Fibroblast of peridontal ligament (primary cell): ENCODE measurements around the gene KIAA1328.

Source experiments
- DNase-seq: peaks from one replicate; pipeline ENCODE4 v3.0.0-alpha.2; 2010; ENCODE audit errors: extremely low read depth

The KIAA1328 gene

DNA sequence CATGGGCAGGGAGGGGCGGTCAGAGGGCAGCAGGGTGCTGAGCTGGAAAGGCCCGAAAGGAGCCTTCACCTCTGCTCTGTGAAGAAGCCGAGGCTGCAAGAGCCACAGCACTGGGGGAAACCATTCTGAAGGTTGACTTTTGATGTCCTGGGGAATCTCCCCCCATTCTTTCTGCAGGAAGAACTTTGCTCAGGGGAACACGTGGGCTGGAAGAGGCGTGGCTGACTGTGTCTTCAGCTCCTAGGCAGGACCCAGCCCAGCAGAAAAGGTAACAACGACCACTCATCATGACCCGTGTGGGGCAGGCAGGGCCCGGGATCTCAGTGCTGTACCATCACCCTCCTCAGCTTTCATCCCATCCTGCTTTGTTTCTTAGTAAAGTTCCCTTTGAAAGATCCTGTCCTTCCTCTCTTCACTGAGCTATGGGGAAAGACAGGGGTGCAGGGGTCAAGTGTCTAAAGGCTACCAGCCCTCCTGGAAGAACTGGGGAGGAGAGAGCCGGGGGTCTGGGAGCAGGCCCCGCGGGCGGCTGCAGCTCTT, 424.0 kb downstream of the KIAA1328 start:
- no peak for DNase-seq

DNA sequence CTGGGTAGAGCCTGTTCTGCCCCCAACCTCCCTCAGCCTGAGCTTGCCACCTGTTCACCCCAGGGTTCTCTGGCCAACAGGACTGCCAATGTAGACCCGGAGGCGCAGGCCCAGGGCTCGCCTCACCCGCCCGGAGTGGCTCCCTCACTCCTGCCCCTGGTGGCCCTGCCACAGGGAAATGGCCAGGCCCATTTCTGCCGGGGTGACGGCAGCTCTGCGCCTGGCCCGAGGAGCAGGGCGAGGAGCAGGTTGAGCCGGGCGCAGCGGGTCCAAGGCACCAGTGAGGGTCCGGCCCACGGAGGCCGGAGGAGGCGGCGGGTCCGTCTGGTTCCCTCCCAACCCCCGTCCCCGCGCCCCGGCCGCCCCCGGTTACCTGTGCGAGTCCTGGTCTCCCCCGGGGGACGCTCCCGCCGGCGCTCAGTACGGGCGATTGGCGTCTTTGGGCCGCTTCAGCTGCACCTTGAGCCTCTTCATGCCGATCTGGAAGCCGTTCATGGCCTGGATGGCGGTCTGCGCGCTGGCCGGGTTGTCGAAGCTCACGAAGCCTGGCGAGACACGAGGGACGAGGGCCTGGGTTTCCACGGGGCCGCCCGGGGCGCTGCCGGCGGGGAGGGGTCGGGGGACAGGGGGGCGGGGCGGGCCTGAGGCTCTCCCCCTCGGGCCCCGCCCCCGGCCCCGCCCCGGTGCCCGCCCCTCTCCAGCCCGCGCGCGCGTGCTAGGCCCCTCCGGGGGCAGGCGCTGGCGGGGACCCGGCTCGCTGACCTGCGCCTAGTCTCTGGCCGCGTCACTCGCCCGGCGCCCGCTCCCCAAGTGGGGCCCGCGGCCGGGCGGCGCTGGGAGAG, 424.7 kb downstream of the KIAA1328 start:
- DNase-seq: no peak

DNA sequence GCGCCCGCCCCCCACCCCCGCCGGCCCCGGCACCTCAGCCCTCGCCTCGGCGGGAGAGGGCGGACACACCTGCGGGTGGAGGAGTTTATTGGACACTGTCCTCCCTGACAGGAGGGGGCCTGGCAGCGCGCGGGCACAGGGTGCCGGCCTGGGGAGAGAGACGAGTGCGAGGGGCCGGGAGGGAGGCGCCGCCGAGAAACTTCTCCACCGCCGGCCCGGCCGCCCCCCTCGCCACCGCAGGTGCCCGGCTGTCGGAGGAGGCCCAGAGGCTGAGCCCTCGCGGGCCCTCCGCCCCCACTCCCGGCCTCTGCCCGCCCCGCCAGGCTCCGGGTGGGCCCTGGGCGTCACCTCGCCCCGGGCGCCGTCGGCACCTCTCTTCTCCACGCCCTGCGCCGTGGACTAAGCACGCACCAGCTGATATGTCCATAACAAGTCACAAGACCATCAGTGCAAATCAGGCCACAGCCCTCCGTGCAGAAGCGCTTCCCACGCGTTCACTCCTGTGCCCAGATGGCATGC, 425.4 kb downstream of the KIAA1328 start:
- DNase-seq: no peak

DNA sequence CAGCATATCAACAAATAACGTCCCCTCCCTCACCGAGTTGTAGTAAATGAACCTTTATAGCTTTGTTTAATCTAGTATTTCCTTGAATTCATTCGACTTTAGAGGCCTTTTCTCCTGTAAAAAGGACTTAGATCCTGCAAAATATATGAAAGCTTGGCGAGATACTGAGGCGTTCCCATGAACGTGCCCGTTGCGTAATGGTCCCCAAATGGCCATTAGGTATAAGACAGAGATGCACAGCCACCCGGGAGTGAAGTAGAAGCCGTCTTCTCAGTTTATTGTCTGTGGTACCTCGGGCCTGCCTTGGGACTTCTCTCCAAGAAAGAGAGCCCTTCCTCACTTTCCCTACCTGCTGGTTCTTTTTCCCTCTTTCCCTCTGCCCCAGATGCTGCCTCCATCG, 426.0 kb downstream of the KIAA1328 start:
- DNase-seq: no peak

DNA sequence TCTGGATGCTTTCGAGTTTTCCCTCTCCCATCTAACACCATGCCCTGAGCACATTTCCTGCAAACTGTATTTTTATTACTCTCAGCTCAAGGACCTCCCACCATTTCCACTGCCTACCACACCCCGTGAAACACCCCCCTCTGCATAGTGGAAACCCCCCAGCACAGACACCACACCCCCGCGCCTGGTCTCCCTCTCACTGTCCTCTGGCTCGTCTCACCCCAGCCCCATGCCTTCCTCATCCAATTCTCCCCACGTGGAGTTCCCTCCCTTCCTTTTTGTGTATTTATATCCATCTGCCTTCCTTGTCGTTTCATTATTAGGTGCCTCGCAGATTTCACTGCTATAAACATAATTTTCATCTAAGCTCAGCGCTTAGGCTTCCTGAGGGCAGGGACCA, 429.2 kb downstream of the KIAA1328 start:
- DNase-seq: no peak

DNA sequence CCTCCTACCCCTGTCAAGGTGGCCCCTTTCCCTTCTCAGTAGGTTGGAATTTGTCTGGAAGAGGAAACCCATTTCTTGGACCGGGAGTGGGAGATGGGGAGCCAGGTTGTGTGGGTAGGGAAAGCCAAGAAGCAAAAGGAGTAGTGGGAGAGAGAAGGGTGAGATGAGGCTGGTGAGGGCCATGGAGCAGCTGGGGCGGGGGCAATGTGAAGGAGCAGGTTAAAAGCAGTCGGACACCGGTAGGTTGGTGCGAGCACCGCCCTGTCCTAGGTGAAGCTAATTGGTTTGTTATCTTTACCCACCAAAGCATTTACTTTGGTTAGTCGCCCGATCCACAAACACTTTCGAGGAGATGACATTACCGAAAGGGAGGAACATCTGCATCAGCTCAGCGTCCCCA, 429.9 kb downstream of the KIAA1328 start:
- DNase-seq: no peak

DNA sequence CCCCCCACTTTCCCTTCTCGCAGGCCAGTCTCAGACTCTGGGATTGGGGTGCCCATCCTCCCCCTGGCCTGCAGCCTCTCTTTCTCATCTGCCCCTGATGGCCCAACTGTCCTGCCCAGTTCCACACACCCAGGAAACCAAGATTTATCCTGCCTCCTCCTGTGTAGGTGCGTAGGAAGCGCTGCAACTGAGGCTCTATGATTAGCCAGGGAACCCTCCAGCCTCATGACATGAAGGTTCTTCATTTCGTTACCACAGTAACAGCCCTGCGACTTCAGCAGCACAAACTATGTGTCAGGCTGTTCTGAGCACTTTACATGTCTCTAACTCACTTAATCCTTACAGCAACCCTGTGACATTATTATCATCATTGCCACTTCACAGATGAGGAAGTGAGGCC, 430.8 kb downstream of the KIAA1328 start:
- no peak for DNase-seq

DNA sequence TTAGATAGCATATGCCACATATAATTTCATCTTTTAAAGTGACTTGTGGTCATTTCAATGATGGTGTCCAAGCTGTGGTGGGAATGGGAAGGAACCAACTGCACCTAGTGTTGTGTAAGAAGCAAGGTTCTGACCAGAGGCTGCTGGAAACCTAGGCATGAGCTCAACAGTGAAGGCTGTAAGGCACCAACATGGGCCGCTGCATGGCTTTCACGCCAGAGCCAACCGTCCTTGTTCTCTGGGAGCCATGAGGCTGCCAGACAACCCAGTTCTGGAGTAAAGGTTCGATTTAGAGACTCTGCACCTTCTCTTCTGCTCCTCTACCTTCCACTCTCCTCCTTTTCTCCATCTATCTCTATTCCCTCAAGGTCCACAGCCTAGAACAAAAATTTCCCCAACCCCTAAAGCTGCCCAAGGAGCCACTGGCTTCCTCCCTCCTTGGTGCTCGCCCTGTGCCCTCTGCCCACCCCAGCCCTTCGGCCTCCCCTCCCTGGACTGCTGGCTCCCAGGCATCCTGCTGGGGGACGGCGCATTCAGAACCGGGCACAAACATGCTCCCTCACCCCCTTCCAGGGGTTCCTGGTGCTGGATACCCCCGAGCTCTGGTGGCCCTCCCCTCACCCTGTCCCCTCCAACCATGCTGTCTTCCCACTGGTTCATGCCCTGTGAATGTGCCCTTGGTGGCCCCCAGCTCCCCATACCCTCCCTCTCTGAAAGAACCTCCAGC, 431.6 kb downstream of the KIAA1328 start:
- no peak for DNase-seq

DNA sequence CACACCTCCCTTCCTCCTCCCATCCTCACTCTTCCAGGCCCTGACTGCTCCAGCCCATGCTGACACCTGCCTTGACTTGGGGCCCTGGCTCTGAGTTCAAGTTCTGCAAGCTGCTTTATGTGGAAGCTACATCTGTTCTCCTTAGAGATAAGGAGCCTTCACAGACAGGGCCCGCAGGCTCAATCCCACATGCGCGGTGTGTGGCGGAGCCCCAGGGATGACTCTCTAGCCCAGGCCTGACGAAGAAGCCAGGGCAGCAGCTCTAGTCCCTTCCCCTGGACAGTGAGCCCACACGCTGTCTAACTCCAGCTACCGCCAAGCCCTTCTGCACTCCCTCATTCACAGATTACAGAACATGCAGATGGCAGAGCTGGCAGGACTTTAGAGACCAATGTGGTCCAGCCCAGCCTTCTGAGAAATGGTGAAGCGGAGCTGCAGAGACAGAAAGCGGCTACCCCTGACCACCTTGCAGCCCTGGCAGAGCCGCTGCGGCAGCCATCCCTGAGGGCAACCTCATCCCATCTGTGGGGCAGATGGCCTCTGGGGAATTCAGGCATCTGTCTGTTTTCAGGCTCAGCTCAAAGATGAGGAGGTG, 432.4 kb downstream of the KIAA1328 start:
- no peak for DNase-seq

DNA sequence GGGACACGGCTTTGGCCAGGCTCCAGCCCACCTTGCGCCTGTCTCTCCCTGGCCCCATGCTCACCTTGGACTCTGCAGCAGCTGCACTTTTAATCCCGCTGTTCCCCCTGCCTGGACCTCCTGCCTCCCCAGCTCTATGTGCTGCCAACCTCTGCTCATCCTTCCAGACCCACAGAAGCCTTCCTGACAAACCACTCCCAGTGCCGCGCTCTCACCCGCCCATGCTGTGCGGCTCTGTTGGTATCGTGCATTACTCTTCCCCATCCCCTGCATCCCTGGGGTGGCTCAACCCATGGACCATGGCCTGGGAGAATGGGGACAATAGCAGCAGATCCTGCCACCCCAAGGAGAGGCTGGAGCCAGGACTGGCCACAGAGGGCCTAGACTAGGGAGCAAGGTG, 433.1 kb downstream of the KIAA1328 start:
- DNase-seq: no peak

DNA sequence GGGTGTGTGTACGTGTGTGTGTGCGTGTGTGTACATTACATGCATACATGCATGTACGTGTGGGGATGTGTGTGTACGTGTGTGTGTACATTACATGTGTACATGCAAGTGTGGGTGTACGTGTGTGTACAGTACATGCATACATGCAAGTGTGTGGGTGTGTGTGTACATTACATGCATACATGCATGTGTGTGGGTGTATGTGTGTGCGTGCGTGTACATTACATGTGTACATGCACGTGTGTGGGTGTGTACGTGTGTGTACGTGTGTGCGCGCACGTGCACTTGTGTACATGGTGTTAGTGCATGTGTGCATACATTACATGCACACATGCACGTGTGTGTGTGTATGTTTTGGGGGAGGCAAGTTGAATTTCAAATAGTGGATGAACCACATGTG, 436.0 kb downstream of the KIAA1328 start:
- no peak for DNase-seq

DNA sequence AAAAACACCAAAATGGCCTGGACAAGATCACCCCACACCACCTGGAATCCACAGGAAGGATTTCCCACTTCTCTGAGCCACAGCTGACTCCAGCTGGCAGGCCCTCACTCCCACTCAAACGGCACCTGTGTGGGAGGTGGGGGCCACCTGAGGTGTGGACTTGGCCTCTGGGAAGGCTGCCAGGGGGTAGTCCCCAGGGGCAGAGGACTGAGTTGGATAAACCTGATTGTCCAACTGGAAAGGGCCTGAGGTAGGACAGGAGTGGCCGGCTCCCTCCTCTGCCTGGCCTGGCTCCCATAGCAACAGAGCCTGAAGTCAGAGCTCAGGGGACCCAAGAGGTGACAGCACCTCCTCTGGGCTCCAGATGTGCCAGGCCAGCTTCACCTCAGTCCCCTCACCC, 436.5 kb downstream of the KIAA1328 start:
- DNase-seq: no peak

DNA sequence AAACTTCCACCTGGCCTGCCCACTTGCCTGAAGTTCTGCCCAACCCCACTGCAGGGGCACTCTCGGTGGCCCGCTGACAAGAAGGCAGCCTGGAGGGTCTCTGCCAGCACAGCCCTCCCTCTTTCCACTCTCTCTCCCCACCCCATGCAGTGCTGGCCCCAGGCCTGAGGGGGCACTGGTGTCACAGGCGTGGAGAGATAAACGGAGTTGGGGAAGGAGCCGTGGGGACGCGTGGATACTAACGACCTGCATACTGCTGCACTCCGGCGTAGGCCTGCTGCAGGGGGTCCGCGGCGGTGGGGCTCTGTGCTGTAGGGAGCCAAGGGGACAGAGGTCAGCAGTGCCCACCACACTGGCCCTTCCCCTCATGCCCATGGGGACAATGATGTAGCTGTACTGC, 437.4 kb downstream of the KIAA1328 start:
- DNase-seq: no peak

DNA sequence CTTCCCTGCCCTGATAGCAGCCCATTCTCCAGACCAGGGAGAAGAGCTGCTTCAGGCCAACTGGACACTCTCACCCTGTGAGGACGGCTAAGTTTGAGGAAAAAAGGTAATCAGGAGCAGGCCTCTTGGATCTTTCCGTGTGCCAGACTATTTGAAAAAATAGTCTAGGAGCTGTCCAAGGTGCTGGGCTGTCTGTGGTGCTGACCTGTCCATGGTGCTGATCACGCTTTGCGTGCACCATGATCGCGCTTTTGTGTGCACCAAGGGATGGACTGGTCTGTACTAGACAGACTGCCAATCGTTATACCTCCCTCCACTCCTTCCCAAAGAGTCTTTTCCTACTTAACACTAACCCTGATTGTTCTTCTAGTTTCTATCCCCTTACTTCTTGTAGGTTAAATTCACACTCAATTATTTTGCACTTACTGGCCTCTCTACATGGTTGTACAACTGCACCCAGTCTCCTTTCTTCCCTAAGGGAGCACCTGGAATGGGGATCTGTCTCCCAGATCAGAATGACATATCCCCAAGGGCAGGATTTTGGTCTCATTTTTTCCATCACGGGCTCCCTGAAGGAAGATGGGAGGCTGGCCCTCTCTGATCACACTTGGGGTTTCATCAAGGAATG, 441.2 kb downstream of the KIAA1328 start:
- DNase-seq: peak; percentile 53

DNA sequence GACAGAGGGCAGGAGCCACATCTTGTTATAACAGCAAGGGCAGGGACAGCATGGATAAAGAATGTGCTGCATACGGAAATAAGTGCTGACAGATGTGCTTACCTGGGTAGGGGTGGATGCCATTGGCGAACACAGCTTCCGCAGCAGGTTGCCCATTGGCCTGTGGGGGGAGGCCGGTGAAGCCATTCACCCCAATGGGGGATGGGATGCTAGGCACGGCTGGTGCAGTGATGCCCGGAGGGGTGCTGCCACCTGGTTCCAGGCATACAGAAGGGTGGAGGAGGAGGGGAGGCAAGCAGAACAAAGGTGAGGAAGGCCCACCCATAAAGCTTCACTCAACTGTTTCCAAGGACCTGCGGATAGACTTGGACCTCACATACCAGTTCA, 441.7 kb downstream of the KIAA1328 start:
- DNase-seq: no peak

DNA sequence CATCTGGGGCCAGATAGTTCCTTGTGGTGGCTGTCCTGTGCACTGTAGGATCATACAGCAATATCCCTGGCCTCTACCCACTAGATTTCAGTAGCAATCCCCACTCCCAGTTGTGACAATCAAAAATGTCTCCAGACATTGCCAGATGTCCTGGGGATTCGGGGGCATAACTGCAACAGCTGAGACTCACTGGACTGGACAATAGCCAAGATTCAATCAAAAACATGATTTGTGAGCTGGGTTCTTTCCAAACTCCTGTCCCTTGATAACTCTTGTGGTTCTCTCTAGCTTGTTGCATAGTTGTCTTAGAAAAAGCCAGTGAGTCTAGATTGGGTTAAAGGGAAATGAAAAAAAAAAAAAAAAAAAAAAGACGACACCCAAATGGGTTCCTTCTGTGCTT, 443.3 kb downstream of the KIAA1328 start:
- DNase-seq: no peak

DNA sequence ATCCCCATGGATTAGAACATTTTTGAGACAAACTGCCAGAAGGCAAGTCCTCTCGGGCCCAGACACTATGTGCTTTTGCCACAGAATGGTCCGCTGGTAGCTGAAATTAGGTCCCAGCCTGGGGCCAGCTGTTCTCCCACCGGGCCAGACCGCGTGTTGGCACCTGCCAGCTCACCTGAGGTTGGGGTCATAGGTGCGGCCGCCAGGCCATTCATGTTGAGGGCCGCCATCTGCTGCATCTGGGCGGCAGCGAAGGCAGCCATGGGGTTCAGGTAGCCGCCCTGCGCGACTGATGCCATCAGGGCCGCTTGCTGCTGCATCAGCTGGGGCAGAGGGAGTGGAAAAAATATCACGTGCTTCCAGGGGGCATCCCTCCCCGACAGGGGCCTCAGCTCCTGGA, 443.9 kb downstream of the KIAA1328 start:
- no peak for DNase-seq

DNA sequence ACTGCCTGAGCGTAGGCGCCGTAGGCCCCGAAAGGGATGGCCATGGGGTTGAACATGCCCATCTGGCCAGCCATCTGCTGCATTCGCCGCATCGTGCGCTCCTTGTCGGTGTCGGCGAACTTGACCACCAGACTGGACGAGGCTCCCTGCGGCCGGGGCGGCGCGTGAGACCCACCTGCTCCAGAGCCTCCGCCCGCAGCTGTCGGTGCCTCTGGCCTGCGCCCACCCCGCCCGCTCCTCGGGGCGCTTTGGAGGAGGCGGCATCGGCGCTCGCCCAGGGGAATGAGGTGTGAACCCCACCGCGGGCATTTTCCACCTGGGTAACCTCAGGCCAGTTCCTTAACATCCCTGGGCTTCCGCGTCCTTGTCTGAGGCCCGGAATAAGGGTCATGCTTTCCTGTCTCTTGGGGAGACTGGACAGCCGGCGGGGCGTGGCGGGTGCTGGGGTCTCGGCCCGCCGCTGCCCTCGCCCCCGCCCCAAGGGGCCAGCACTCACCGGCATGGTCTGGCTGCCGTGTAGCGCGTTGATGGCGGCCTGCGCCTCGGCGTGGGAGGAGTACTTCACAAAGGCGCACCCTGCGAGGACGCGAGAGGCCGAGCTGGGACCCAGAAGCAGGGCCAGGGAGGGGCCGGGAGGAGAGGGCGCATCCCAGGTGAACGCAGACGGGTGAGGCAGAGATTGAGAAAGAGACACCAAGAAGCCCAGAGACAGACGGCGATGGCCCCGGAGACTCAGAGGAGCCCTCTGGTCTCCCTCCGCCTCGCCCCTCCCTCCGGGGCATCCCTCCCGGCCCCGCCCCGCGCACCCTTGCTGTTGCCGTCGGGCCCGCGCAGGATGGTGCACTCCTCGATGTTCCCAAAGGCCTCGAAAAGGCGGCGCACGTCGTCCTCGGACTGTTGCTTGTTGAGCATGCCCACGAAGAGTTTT, 445.6 kb downstream of the KIAA1328 start:
- no peak for DNase-seq

DNA sequence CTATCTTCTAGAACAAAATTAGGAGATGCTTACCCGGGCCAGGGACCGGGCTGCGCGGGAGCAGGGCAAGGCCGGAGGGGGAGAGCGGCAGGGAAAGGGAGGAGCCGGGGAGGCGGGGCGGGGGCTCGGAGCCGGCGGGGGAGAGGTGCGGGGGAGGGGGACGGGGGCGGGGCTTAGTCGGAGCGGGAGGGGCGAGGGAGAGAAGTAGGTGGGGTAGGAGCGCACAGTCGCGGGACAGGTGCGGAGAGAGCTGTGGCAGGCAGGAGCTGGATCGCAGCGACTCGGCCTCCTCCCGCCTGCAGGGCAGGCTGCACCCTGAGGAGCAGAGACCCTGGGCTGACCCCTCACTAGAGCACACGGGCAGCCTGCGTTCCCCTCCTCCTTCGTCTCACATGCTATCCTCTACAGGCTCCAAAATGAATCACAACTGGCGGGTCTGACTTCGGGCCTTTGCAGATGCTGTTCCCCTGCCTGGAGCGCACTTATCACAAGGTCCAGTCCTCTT, 446.4 kb downstream of the KIAA1328 start:
- DNase-seq: no peak

DNA sequence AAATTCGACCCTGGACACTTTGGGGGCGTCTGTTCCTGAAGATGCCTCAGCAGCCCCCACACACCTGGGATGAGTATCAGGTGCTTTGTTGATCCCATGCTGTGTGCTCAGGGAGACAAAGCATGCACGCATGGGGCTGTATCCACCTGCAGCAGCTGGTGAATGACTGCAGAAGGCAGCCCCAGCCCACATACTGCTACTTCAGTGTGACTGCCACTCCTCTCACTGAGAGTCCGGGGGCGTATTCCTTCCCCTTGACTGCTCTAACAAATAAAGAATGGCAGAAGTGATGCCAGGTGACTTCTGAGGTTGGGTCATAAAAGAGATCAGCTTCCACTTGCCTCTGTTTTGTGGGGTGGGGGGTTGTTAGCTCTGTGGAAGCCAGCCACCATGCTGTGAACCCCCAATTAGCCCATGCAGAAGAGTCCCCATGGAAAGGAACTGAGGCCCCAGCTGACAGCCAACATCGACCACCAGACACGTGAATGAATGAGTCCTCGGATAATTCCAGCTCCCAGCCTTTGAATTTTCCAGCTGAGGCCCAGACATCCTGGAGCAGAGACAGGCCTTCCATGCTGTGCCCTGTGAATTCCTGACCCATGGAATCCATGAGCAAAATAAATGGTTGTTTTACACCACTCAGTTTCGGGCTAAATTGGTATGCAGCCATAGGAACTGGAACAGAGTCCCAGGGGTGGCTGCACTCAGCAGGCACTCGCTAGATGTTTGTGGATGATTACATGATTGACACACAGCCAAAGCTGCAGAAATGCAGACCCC, 447.4 kb downstream of the KIAA1328 start:
- no peak for DNase-seq
